ENCODE data around the gene CLASP2. TPM values are rescaled to one million over a fixed set of nuclear protein-coding genes. Genes with fewer than 3 reads are reported as not detected.
"Not testable (repeated sequence)": the region's sequence is repeated elsewhere in the genome, so short reads cannot be mapped to it uniquely, and the experiment has no call there.

The CLASP2 gene
- total and polyA plus RNA-seq, 5 donors: 15.8 to 77.1 (median 65.3) TPM

DNA sequence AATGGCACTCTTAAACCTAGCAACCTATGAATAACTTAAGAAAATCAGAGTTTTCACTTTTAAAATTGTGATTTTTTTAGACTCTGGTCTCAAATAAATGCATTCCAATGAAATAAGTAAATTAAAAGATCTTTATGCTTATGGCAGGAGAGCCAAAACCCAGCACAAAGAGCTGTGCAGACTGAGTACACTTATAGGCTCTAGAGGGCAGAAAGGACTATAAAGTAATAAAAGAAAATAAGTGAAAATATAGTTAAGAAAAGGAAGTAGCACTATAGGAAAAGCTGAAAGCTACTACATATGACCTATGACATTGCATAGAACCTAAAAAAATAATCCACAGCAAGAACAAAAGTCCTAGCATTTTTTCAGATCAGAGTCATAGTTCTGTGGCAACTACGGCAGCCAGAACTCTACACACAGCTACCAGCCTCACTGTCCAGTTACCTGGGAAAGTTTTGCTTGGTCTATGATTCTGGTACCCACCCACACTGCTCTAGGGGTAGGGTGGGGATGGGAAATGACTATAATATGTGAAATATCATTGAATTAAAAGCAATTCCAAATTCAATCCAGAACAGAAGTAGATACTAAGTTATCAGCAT is 30.5 kb downstream of the CLASP2 start:
- no peak for DNase-seq
- no peak for ATAC-seq
- H3K9me3 ChIP-seq (ENCODE audit: control insufficient read depth, low read length): no peaks in the 10 kb centered on the region
- H3K27ac ChIP-seq (ENCODE audit: low read length): no peak overlapping the region
- no peaks in the 10 kb centered on the region for H3K27me3 ChIP-seq (ENCODE audit: control insufficient read depth, insufficient read depth)
- no peaks in the 10 kb centered on the region for H3K4me1 ChIP-seq (ENCODE audit: control insufficient read depth, insufficient read depth, low read length)
- WGBS: 86% methylated on average over 1 of the region's 1 CpG
- intact Hi-C loops (cut with DNase I): no loop called here
- H3K4me3 ChIP-seq (ENCODE audit: low read length): no peak overlapping the region

- no peak for ATAC-seq
- intact Hi-C loops (cut with DNase I): no loop called here
- no peak overlapping the region for H3K27ac ChIP-seq (ENCODE audit: low read length)
These were observed 35.3 kb downstream of the CLASP2 start for GRCh38 chr3:33682770-33683169.

GRCh38 chr3:33681667-33682066 is 36.4 kb downstream of the CLASP2 start:
- Histone ChIP-seq H3K4me1 (ENCODE audit: control insufficient read depth, insufficient read depth, low read length) (no peaks in the 10 kb centered on the region), H3K27ac (ENCODE audit: low read length) (no peak overlapping the region), H3K27me3 (ENCODE audit: control insufficient read depth, insufficient read depth) (no peaks in the 10 kb centered on the region), H3K9me3 (ENCODE audit: control insufficient read depth, low read length) (no peaks in the 10 kb centered on the region), H3K4me3 (ENCODE audit: low read length) (no peak overlapping the region)
- DNase-seq: no peak
- no peak for ATAC-seq
- intact Hi-C loops (cut with DNase I): no loop called here
- WGBS: 40% methylated on average over 1 of the region's 1 CpG

More at GRCh38 chr3:33682770-33683169, 35.3 kb downstream of the CLASP2 start:
- DNase-seq: no peak
- Histone ChIP-seq H3K27me3 (ENCODE audit: control insufficient read depth, insufficient read depth) (no peaks in the 10 kb centered on the region), H3K9me3 (ENCODE audit: control insufficient read depth, low read length) (no peaks in the 10 kb centered on the region), H3K4me3 (ENCODE audit: low read length) (no peak overlapping the region), H3K4me1 (ENCODE audit: control insufficient read depth, insufficient read depth, low read length) (no peaks in the 10 kb centered on the region)

DNA sequence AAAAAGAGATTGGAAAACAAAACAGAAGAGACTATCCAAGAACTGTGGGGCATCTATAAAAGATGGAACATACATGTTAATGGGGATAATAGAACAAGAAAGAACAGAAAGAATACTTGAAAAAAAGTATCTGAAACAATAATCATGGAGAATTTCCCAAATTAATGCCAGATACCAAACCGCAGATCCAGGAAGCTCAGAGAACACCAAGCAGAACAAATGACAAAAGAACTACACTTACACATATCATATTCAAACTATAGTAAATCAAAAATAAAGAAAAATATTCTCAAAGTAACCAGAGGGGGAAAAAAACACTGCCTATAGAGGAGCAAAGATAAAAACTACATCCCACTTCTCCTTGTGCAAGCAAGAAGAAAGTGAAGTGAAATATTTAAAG is 40.0 kb downstream of the CLASP2 start:
- Histone ChIP-seq H3K4me1 (ENCODE audit: control insufficient read depth, insufficient read depth, low read length) (no peaks in the 10 kb centered on the region), H3K27me3 (ENCODE audit: control insufficient read depth, insufficient read depth) (no peaks in the 10 kb centered on the region), H3K9me3 (ENCODE audit: control insufficient read depth, low read length) (no peaks in the 10 kb centered on the region), H3K27ac (ENCODE audit: low read length) (no peak overlapping the region), H3K4me3 (ENCODE audit: low read length) (no peak overlapping the region)
- no peak for DNase-seq
- intact Hi-C loops (cut with DNase I): no loop called here
- ATAC-seq: no peak
- WGBS: 95% methylated on average over 1 of the region's 1 CpG

DNA sequence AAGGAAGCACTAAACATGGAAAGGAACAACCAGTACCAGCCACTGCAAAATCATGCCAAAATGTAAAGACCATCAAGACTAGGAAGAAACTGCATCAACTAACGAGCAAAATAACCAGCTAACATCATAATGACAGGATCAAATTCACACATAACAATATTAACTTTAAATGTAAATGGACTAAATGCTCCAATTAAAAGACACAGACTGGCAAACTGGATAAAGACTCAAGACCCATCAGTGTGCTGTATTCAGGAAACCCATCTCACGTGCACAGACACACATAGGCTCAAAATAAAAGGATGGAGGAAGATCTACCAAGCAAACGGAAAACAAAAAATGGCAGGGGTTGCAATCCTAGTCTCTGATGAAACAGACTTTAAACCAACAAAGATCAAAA is 44.6 kb downstream of the CLASP2 start:
- H3K27ac ChIP-seq (ENCODE audit: low read length); intact Hi-C loops (cut with DNase I); DNase-seq; H3K9me3 ChIP-seq (ENCODE audit: control insufficient read depth, low read length); ATAC-seq; H3K4me3 ChIP-seq (ENCODE audit: low read length); H3K27me3 ChIP-seq (ENCODE audit: control insufficient read depth, insufficient read depth); H3K4me1 ChIP-seq (ENCODE audit: control insufficient read depth, insufficient read depth, low read length): not testable (repeated sequence)
- WGBS: 99% methylated on average over 2 of the region's 3 CpGs

DNA sequence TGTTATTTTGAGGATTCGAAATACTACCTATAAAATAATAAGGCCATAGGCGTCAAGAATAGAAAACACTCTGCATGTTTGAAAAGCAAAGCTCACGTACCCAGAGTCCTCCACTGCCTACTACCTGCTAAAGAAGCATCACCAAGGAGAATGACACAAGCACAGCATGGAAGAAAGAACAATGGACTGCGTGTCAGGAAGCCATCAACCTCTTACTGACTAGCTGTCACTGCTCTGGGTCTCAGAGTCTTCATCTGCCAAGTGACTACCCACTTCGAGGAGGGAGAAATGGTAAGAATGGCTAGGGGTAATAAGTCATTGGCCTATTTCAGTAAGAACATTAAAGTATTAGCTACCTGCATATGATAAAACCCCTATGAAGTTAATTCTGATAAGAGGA is 49.4 kb downstream of the CLASP2 start:
- H3K27ac ChIP-seq (ENCODE audit: low read length): no peak overlapping the region
- no peaks in the 10 kb centered on the region for H3K27me3 ChIP-seq (ENCODE audit: control insufficient read depth, insufficient read depth)
- DNase-seq (no peak), ATAC-seq (no peak)
- WGBS: 93% methylated on average over 5 of the region's 5 CpGs
- H3K9me3 ChIP-seq (ENCODE audit: control insufficient read depth, low read length): no peaks in the 10 kb centered on the region
- peaks cover 1% of the 10 kb centered on the region for H3K4me1 ChIP-seq (ENCODE audit: control insufficient read depth, insufficient read depth, low read length)
- no peak overlapping the region for H3K4me3 ChIP-seq (ENCODE audit: low read length)
- intact Hi-C loops (cut with DNase I): no loop called here

DNA sequence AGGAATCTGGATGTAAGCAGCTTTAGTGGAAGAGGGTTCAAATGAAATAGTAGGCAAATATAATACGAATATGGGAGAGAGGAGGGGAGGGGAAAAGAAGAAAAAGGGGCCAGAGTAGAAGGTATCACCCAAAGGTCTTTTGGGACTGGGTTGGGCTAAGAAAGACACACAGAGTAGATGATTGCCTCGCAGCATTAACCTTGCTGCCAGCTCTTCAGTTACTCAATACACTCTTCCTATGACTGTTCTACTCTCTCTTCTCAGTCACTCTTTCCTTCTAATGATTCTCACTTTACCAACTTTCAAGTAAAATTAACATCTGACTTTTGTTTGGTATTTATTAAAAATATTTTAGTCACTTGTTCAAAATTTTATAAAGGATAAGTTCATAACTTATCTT is 52.8 kb downstream of the CLASP2 start:
- no peak for ATAC-seq
- Histone ChIP-seq H3K27ac (ENCODE audit: low read length) (no peak overlapping the region), H3K27me3 (ENCODE audit: control insufficient read depth, insufficient read depth) (no peaks in the 10 kb centered on the region), H3K9me3 (ENCODE audit: control insufficient read depth, low read length) (no peaks in the 10 kb centered on the region), H3K4me3 (ENCODE audit: low read length) (no peak overlapping the region), H3K4me1 (ENCODE audit: control insufficient read depth, insufficient read depth, low read length) (peaks cover 1% of the 10 kb centered on the region)
- WGBS: 88% methylated on average over 2 of the region's 2 CpGs
- DNase-seq: no peak
- intact Hi-C loops (cut with DNase I): no loop called here

DNA sequence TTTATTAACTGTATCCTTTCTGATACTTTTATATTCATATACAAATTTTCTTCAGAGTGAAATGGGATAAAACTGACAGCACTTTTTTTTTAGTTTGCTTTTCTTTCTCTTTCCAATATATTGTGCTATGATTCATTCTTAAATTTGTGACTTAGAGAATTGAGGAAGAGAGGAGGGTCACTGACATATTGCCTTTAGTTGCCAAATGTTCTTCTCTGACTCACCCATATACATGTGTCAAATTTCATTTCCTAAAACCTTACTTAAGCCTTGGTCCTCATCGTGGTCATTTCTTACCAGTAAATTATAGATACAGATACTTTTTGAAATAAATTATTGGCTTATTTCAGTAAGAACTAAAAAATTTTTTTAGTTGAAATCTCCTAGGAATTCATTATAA is 53.9 kb downstream of the CLASP2 start:
- 49% methylated on average over 1 of the region's 1 CpG for WGBS
- no peaks in the 10 kb centered on the region for H3K9me3 ChIP-seq (ENCODE audit: control insufficient read depth, low read length)
- no peak overlapping the region for H3K27ac ChIP-seq (ENCODE audit: low read length)
- ATAC-seq (no peak), DNase-seq (no peak)
- H3K4me1 ChIP-seq (ENCODE audit: control insufficient read depth, insufficient read depth, low read length): peaks cover 3% of the 10 kb centered on the region
- no peak overlapping the region for H3K4me3 ChIP-seq (ENCODE audit: low read length)
- intact Hi-C loops (cut with DNase I): no loop called here
- no peaks in the 10 kb centered on the region for H3K27me3 ChIP-seq (ENCODE audit: control insufficient read depth, insufficient read depth)

DNA sequence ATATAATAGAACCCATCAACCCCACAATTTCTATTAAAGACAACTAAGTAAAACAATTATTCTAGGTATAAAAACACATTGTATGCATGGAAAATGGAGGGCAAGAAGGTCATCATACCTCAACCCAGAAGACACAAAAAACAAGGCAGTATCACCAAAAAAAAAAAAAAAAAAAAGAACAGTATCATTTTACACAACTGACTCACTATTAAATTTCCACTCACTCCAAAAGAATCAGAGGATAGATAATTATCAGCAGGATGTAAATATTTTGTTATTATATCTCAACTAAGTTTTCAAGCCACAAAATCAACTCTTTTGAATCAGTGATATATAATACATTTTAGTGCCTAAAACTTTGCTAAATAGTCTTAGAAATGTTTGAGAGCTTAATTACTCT is 55.0 kb downstream of the CLASP2 start:
- ATAC-seq (no peak), DNase-seq (no peak)
- Histone ChIP-seq H3K4me3 (ENCODE audit: low read length) (no peak overlapping the region), H3K9me3 (ENCODE audit: control insufficient read depth, low read length) (no peaks in the 10 kb centered on the region), H3K27me3 (ENCODE audit: control insufficient read depth, insufficient read depth) (no peaks in the 10 kb centered on the region), H3K4me1 (ENCODE audit: control insufficient read depth, insufficient read depth, low read length) (peaks cover 3% of the 10 kb centered on the region), H3K27ac (ENCODE audit: low read length) (no peak overlapping the region)
- intact Hi-C loops (cut with DNase I): no loop called here

DNA sequence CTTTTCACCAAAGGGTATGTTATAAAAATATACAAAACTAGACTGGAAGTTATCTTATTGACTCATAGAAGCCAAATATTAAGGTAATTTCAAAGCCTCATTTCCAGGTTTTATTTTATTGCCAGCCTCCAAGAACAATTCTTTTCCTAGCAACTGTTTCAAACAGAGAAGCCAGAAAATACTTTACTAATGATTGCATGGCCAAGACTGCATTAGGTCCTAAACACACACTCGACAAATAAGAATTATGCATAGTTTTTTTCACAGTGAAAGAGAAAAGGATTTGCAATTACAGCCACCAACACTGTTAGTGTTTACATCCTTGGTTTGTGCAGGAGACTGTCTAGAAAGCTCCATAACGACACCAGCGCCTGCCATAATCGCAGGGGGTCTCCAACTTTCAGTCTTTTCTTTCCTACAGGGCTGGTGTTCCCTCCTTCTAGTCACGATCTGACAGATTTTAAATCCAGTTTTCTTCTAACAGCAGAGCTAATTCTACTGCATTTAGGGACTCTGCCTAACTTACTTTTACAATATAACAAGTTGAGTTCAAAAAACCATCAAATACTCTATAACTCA is 58.1 kb downstream of the CLASP2 start:
- WGBS: 39% methylated on average over 5 of the region's 5 CpGs
- DNase-seq: no peak
- Histone ChIP-seq H3K9me3 (ENCODE audit: control insufficient read depth, low read length) (no peaks in the 10 kb centered on the region), H3K27me3 (ENCODE audit: control insufficient read depth, insufficient read depth) (no peaks in the 10 kb centered on the region), H3K4me3 (ENCODE audit: low read length) (peak overlapping the region; percentile 87), H3K4me1 (ENCODE audit: control insufficient read depth, insufficient read depth, low read length) (peaks cover 3% of the 10 kb centered on the region), H3K27ac (ENCODE audit: low read length) (peak overlapping the region; percentile 75)
- ATAC-seq: no peak
- intact Hi-C loops (cut with DNase I): loop anchor here in 3 of 4 donors (5.0 to 10.0 kb wide), 2 partner anchors 55 to 57 kb away; partner anchors contain the start of gene CLASP2 (in 3 of the 3)

- H3K27me3 ChIP-seq (ENCODE audit: control insufficient read depth, insufficient read depth): no peaks in the 10 kb centered on the region
- peak overlapping the region; percentile 87 for H3K4me3 ChIP-seq (ENCODE audit: low read length)
- DNase-seq (peak; percentile 64 to 90 (median 89)), ATAC-seq (peak; percentile 99)
- WGBS: 3% methylated on average over 16 of the region's 16 CpGs
- H3K27ac ChIP-seq (ENCODE audit: low read length): peak overlapping the region; percentile 75
- intact Hi-C loops (cut with DNase I): loop anchor here in 3 of 4 donors (5.0 to 10.0 kb wide), 2 partner anchors 56 to 58 kb away; partner anchors contain the start of gene CLASP2 (in 3 of the 3)
- peaks cover 2% of the 10 kb centered on the region for H3K4me1 ChIP-seq (ENCODE audit: control insufficient read depth, insufficient read depth, low read length)
- H3K9me3 ChIP-seq (ENCODE audit: control insufficient read depth, low read length): no peaks in the 10 kb centered on the region
These were observed 58.8 kb downstream of the CLASP2 start for GRCh38 chr3:33658991-33659848.

All from right cardiac atrium (tissue), 5 donors.